ENCODE measurements around the gene ZNF565.

- TF ChIP-seq, protein P1, sequence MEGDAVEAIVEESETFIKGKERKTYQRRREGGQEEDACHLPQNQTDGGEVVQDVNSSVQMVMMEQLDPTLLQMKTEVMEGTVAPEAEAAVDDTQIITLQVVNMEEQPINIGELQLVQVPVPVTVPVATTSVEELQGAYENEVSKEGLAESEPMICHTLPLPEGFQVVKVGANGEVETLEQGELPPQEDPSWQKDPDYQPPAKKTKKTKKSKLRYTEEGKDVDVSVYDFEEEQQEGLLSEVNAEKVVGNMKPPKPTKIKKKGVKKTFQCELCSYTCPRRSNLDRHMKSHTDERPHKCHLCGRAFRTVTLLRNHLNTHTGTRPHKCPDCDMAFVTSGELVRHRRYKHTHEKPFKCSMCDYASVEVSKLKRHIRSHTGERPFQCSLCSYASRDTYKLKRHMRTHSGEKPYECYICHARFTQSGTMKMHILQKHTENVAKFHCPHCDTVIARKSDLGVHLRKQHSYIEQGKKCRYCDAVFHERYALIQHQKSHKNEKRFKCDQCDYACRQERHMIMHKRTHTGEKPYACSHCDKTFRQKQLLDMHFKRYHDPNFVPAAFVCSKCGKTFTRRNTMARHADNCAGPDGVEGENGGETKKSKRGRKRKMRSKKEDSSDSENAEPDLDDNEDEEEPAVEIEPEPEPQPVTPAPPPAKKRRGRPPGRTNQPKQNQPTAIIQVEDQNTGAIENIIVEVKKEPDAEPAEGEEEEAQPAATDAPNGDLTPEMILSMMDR (IDR thresholded peaks at IDR 0.05) = no peak
- no peak for TF ChIP-seq POLR2A (IDR thresholded peaks at IDR 0.05)
These were observed 30.9 kb upstream of the ZNF565 start for GRCh38 chr19:36245210-36246005.

All from thyroid gland (tissue), 4 donors.